ENCODE measurements around the gene WBP1L.

WBP1L gene

GRCh38 chr10:102813734-102814452, 70.1 kb downstream of the WBP1L start:
- Histone ChIP-seq H3K4me1 (ENCODE audit: control insufficient read depth, insufficient read depth, low read length) (peaks cover 11% of the 10 kb centered on the region), H3K4me3 (ENCODE audit: low read depth, low read length) (no peak overlapping the region), H3K27ac (ENCODE audit: extremely low read depth, low read depth, low read length) (no peak overlapping the region), H3K36me3 (ENCODE audit: control insufficient read depth in 2 of 2, insufficient read depth in 1 of 2, low read length in 2 of 2) (peaks cover 4 to 43% of the 10 kb centered on the region in 2 experiments; a peak in 2 of 3 replicates), H3K9me3 (ENCODE audit: control insufficient read depth, insufficient read depth, low read depth, low read length) (no peaks in the 10 kb centered on the region)
- no peak for TF ChIP-seq ZNF311 (tag by site-specific recombination; IDR thresholded peaks at IDR 0.05; ENCODE audit: borderline replicate concordance)
- TF ChIP-seq TRIM28 (IDR thresholded peaks at IDR 0.05; ENCODE audit: borderline replicate concordance, low read length): no peak
- no peak for TF ChIP-seq ZNF138 (tag by site-specific recombination; IDR thresholded peaks at IDR 0.05; ENCODE audit: borderline replicate concordance)
- no peak for TF ChIP-seq ZNF146 (tag by site-specific recombination; IDR thresholded peaks at IDR 0.05)
- TF ChIP-seq ZNF274 (IDR thresholded peaks at IDR 0.05; ENCODE audit: low read length): no peak
- TF ChIP-seq ZNF274 (tag by site-specific recombination; IDR thresholded peaks at IDR 0.05; ENCODE audit: borderline replicate concordance): no peak
- no peak for TF ChIP-seq ZNF639 (tag by site-specific recombination; IDR thresholded peaks at IDR 0.05)
- no peak for TF ChIP-seq ZSCAN16 (tag by site-specific recombination; IDR thresholded peaks at IDR 0.05)
- no peak for TF ChIP-seq ZNF148 (tag by site-specific recombination; IDR thresholded peaks at IDR 0.05; ENCODE audit: borderline replicate concordance)
- no peak for TF ChIP-seq IKZF3 (tag by site-specific recombination; IDR thresholded peaks at IDR 0.05)
- no peak for TF ChIP-seq ZNF555 (tag by site-specific recombination; conservative IDR thresholded peaks at IDR 0.05)
- TF ChIP-seq ZNF2 (tag by site-specific recombination; IDR thresholded peaks at IDR 0.05): no peak
- no peak for TF ChIP-seq ZNF214 (tag by site-specific recombination; IDR thresholded peaks at IDR 0.05; ENCODE audit: borderline replicate concordance)
- TF ChIP-seq ZNF624 (tag by site-specific recombination; IDR thresholded peaks at IDR 0.05): no peak
- no peak for TF ChIP-seq EGR2 (tag by site-specific recombination; IDR thresholded peaks at IDR 0.05; ENCODE audit: low read depth)
- no peak for TF ChIP-seq SALL2 (tag by site-specific recombination; IDR thresholded peaks at IDR 0.05; ENCODE audit: borderline replicate concordance)
- no peak for TF ChIP-seq ZNF610 (tag by site-specific recombination; IDR thresholded peaks at IDR 0.05; ENCODE audit: borderline replicate concordance)
- no peak for TF ChIP-seq ZNF658 (tag by site-specific recombination; IDR thresholded peaks at IDR 0.05)
- ChIA-PET CTCF (no interaction called here), POLR2A (interaction anchor here (0.8 kb wide), 1 partner anchor 16 kb away, joined by 3 read pairs; no protein-coding TSS in a partner anchor)

- Histone ChIP-seq H3K36me3 (ENCODE audit: control insufficient read depth in 2 of 2, insufficient read depth in 1 of 2, low read length in 2 of 2) (peaks cover 4 to 43% of the 10 kb centered on the region in 2 experiments; a peak in 2 of 3 replicates), H3K9me3 (ENCODE audit: control insufficient read depth, insufficient read depth, low read depth, low read length) (no peaks in the 10 kb centered on the region), H3K4me1 (ENCODE audit: control insufficient read depth, insufficient read depth, low read length) (peaks cover 11% of the 10 kb centered on the region), H3K27ac (ENCODE audit: extremely low read depth, low read depth, low read length) (no peak overlapping the region), H3K4me3 (ENCODE audit: low read depth, low read length) (no peak overlapping the region)
- TF ChIP-seq ZNF600 (tag by site-specific recombination; IDR thresholded peaks at IDR 0.05) (0 out of 2 replicates have a peak, but pooled peaks have one; percentile 36), SCRT2 (tag by site-specific recombination; IDR thresholded peaks at IDR 0.05) (peak; percentile 59), TRIM28 (IDR thresholded peaks at IDR 0.05; ENCODE audit: borderline replicate concordance, low read length) (0 out of 2 replicates have a peak, but pooled peaks have one; percentile 26), TSHZ1 (tag by site-specific recombination; IDR thresholded peaks at IDR 0.05; ENCODE audit: borderline replicate concordance) (no peak), ZNF202 (tag by site-specific recombination; IDR thresholded peaks at IDR 0.05; ENCODE audit: borderline replicate concordance) (no peak), ZNF791 (tag by site-specific recombination; IDR thresholded peaks at IDR 0.05) (no peak), ZNF501 (tag by site-specific recombination; IDR thresholded peaks at IDR 0.05) (no peak), ZNF423 (tag by site-specific recombination; IDR thresholded peaks at IDR 0.05) (no peak), FEZF1 (tag by site-specific recombination; IDR thresholded peaks at IDR 0.05) (peak; percentile 41; the same call in 1 of the 2 replicates), ZNF366 (tag by site-specific recombination; conservative IDR thresholded peaks at IDR 0.05) (no peak), ZIC2 (tag by site-specific recombination; IDR thresholded peaks at IDR 0.05) (peak; percentile 65)
- ChIA-PET CTCF (no interaction called here), POLR2A (interaction anchor here (0.8 kb wide), 1 partner anchor 16 kb away, joined by 3 read pairs; no protein-coding TSS in a partner anchor)
These were observed 70.7 kb downstream of the WBP1L start for GRCh38 chr10:102814453-102814871.
